ENCODE data around the gene BCAS3.
"Not testable (repeated sequence)": the region's sequence is repeated elsewhere in the genome, so short reads cannot be mapped to it uniquely, and the experiment has no call there.

Gene BCAS3

GRCh38 chr17:60969500-60970037, 291.9 kb downstream of the BCAS3 start:
- intact Hi-C loops (cut with DNase I; ENCODE audit: low total_unique reads), result no loop called here
- Histone ChIP-seq H3K27ac (no peak overlapping the region), H3K4me3 (no peak overlapping the region), H3K9me3 (peaks cover 0 to 11% (median 0%) of the 10 kb centered on the region in 3 donors), H3K36me3 (no peaks in the 10 kb centered on the region), H3K4me1 (no peaks in the 10 kb centered on the region), H3K27me3 (no peaks in the 10 kb centered on the region)
- no peak for DNase-seq
- no peak for TF ChIP-seq CTCF (IDR thresholded peaks at IDR 0.05)

GRCh38 chr17:60970741-60971140, 293.1 kb downstream of the BCAS3 start:
- Histone ChIP-seq H3K27me3 (no peaks in the 10 kb centered on the region), H3K4me3 (no peak overlapping the region), H3K4me1 (no peaks in the 10 kb centered on the region), H3K9me3 (peaks cover 0 to 4% (median 0%) of the 10 kb centered on the region in 3 donors), H3K27ac (no peak overlapping the region), H3K36me3 (no peaks in the 10 kb centered on the region)
- TF ChIP-seq CTCF (IDR thresholded peaks at IDR 0.05), result no peak
- DNase-seq, result no peak
- intact Hi-C loops (cut with DNase I; ENCODE audit: low total_unique reads), result no loop called here

- Histone ChIP-seq H3K27me3 (no peaks in the 10 kb centered on the region), H3K36me3 (no peaks in the 10 kb centered on the region), H3K9me3 (peaks cover 0 to 4% (median 0%) of the 10 kb centered on the region in 3 donors), H3K4me3 (no peak overlapping the region), H3K4me1 (no peaks in the 10 kb centered on the region), H3K27ac (no peak overlapping the region)
- DNase-seq, result no peak
- peak; percentile 57 for TF ChIP-seq CTCF (IDR thresholded peaks at IDR 0.05)
- intact Hi-C loops (cut with DNase I; ENCODE audit: low total_unique reads), result no loop called here
These were observed 294.1 kb downstream of the BCAS3 start for GRCh38 chr17:60971515-60972369.

- H3K9me3 ChIP-seq; intact Hi-C loops (cut with DNase I; ENCODE audit: low total_unique reads); H3K4me3 ChIP-seq; DNase-seq; H3K4me1 ChIP-seq; H3K27ac ChIP-seq; H3K27me3 ChIP-seq; H3K36me3 ChIP-seq: not testable (repeated sequence)
These were observed 299.2 kb downstream of the BCAS3 start for GRCh38 chr17:60976861-60977260.

- intact Hi-C loops (cut with DNase I; ENCODE audit: low total_unique reads), result no loop called here
- Histone ChIP-seq H3K4me1 (no peaks in the 10 kb centered on the region), H3K27me3 (no peaks in the 10 kb centered on the region), H3K4me3 (no peak overlapping the region), H3K36me3 (no peaks in the 10 kb centered on the region), H3K9me3 (no peaks in the 10 kb centered on the region), H3K27ac (no peak overlapping the region)
- no peak for DNase-seq
- no peak for TF ChIP-seq CTCF (IDR thresholded peaks at IDR 0.05)
These were observed 311.7 kb downstream of the BCAS3 start for GRCh38 chr17:60989379-60989778.

- Histone ChIP-seq H3K27me3 (no peaks in the 10 kb centered on the region), H3K4me1 (no peaks in the 10 kb centered on the region), H3K27ac (no peak overlapping the region), H3K9me3 (no peaks in the 10 kb centered on the region), H3K36me3 (no peaks in the 10 kb centered on the region), H3K4me3 (no peak overlapping the region)
- intact Hi-C loops (cut with DNase I; ENCODE audit: low total_unique reads), result no loop called here
- TF ChIP-seq CTCF (IDR thresholded peaks at IDR 0.05), result no peak
- DNase-seq, result no peak
These were observed 312.2 kb downstream of the BCAS3 start for GRCh38 chr17:60989846-60990245.

All from tibial artery (tissue), 4 donors.